ENCODE measurements around the gene VWA2. TPM values are rescaled to one million over a fixed set of nuclear protein-coding genes. Genes with fewer than 3 reads are reported as not detected.

VWA2 gene
- total and polyA plus RNA-seq, 2 of the 4 experiments (the other 2 are of a cell fraction): not detected

- peaks cover 66% of the 10 kb centered on the region for H3K27me3 ChIP-seq (ENCODE audit: control insufficient read depth, insufficient read depth, low read length)
- no peak overlapping the region for H2AFZ ChIP-seq (replicated peaks; ENCODE audit: low read length, poor library complexity)
- WGBS, 2 experiments (ENCODE audit: extremely low coverage in 2 of 2, insufficient read length in 1 of 2): no CpG with 5 or more reads among the region's 9 CpGs
- no peak overlapping the region for H3K56ac ChIP-seq (ENCODE audit: extremely low read depth, insufficient read depth, low read length)
- CTCF ChIA-PET: no interaction called here
- H3K4me2 ChIP-seq (ENCODE audit: low read depth, low read length): no peak overlapping the region
- H3K9me3 ChIP-seq (ENCODE audit: control insufficient read depth, insufficient read depth, low read length): peaks cover 2% of the 10 kb centered on the region; the same call in 1 of the 2 replicates
- H3K9me1 ChIP-seq (ENCODE audit: insufficient read depth, low read length): no peaks in the 10 kb centered on the region
- no peak overlapping the region for H2BK5ac ChIP-seq (ENCODE audit: low read depth, low read length, poor library complexity, severe bottlenecking)
- no peak overlapping the region for H3K4me3 ChIP-seq (ENCODE audit: insufficient read depth, low read depth, low read length)
- no peak overlapping the region for H3K14ac ChIP-seq (replicated peaks; ENCODE audit: low read depth, low read length)
- no peak overlapping the region for H2BK20ac ChIP-seq (ENCODE audit: low read depth, low read length)
- BruUV-seq (replicated peaks): no TSS peak
- H2AK5ac ChIP-seq (ENCODE audit: low read depth, low read length): no peak overlapping the region
- intact Hi-C loops (cut with micrococcal nuclease) (no loop called here), dilution Hi-C loops (cut with HindIII; ENCODE audit: low sequenced_read_pairs, unreplicated experiment) (no loop called here), in situ Hi-C loops (cut with MboI; ENCODE audit: low sequenced_read_pairs) (no loop called here)
- H3K9ac ChIP-seq (ENCODE audit: low read depth, low read length): no peak overlapping the region
- ATAC-seq (ENCODE audit: low read depth) (no peak), DNase-seq (no peak)
- no peaks in the 10 kb centered on the region for H3K36me3 ChIP-seq (ENCODE audit: control insufficient read depth, insufficient read depth, low read length)
- H3K4me1 ChIP-seq (ENCODE audit: control insufficient read depth, insufficient read depth, low read length): no peaks in the 10 kb centered on the region
- no peak overlapping the region for H3K4ac ChIP-seq (ENCODE audit: low read depth, low read length)
- H4K8ac ChIP-seq (ENCODE audit: low read depth in 2 of 2, low read length in 2 of 2): no peak overlapping the region
- H3K18ac ChIP-seq (ENCODE audit: low read depth, low read length): no peak overlapping the region
- no peak overlapping the region for H3K23ac ChIP-seq (ENCODE audit: low read depth, low read length)
- POLR2A ChIA-PET (ENCODE audit: unreplicated experiment): no interaction called here
- H4K20me1 ChIP-seq (ENCODE audit: insufficient read depth, low read length): no peaks in the 10 kb centered on the region
- H4K91ac ChIP-seq (ENCODE audit: insufficient read depth, low read depth, low read length): no peak overlapping the region
- TF ChIP-seq SMC3 (IDR thresholded peaks at IDR 0.05; ENCODE audit: low read depth, low read length) (no peak), CTCF (conservative IDR thresholded peaks at IDR 0.05; ENCODE audit: low read depth, low read length) (no peak), MAFK (IDR thresholded peaks at IDR 0.05; ENCODE audit: low read depth, low read length) (no peak), MAZ (IDR thresholded peaks at IDR 0.05; ENCODE audit: borderline replicate concordance, low read depth, low read length) (no peak), RFX5 (IDR thresholded peaks at IDR 0.05; ENCODE audit: low read depth, low read length) (no peak), CHD1 (IDR thresholded peaks at IDR 0.05; ENCODE audit: low read depth, low read length) (no peak), RAD21 (IDR thresholded peaks at IDR 0.05; ENCODE audit: low read length) (no peak), POLR2A (IDR thresholded peaks at IDR 0.05; ENCODE audit: low read depth, low read length) (no peak), MXI1 (IDR thresholded peaks at IDR 0.05; ENCODE audit: borderline replicate concordance, low read depth, low read length) (no peak), RCOR1 (IDR thresholded peaks at IDR 0.05; ENCODE audit: insufficient replicate concordance, low read length) (no peak), NFE2L2 (IDR thresholded peaks at IDR 0.05; ENCODE audit: low read depth, low read length) (no peak), BHLHE40 (IDR thresholded peaks at IDR 0.05; ENCODE audit: low read depth, low read length) (no peak), FOS (IDR thresholded peaks at IDR 0.05; ENCODE audit: low read depth, low read length) (no peak)
- TF ChIP-seq, protein P1, sequence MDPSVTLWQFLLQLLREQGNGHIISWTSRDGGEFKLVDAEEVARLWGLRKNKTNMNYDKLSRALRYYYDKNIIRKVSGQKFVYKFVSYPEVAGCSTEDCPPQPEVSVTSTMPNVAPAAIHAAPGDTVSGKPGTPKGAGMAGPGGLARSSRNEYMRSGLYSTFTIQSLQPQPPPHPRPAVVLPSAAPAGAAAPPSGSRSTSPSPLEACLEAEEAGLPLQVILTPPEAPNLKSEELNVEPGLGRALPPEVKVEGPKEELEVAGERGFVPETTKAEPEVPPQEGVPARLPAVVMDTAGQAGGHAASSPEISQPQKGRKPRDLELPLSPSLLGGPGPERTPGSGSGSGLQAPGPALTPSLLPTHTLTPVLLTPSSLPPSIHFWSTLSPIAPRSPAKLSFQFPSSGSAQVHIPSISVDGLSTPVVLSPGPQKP (IDR thresholded peaks at IDR 0.05; ENCODE audit: borderline replicate concordance, low read depth, low read length): no peak
- TF ChIP-seq, protein P2, sequence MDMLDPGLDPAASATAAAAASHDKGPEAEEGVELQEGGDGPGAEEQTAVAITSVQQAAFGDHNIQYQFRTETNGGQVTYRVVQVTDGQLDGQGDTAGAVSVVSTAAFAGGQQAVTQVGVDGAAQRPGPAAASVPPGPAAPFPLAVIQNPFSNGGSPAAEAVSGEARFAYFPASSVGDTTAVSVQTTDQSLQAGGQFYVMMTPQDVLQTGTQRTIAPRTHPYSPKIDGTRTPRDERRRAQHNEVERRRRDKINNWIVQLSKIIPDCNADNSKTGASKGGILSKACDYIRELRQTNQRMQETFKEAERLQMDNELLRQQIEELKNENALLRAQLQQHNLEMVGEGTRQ (IDR thresholded peaks at IDR 0.05; ENCODE audit: low read depth, low read length): no peak
- H3K79me1 ChIP-seq (ENCODE audit: low read depth in 1 of 2, low read length in 2 of 2): no peaks in the 10 kb centered on the region
- no peak overlapping the region for H2AK9ac ChIP-seq (replicated peaks; ENCODE audit: low read depth, low read length, poor library complexity)
- no peak overlapping the region for H3K27ac ChIP-seq (ENCODE audit: insufficient read depth, low read length)
- no peak overlapping the region for H2BK120ac ChIP-seq (ENCODE audit: low read depth, low read length)
- H4K5ac ChIP-seq (ENCODE audit: low read depth, low read length): no peak overlapping the region
- H2BK15ac ChIP-seq (ENCODE audit: low read depth, low read length): no peak overlapping the region
These were observed 4.6 kb downstream of the VWA2 start for GRCh38 chr10:114243661-114244060.
